Neural crest cell (in vitro differentiated cells): ENCODE measurements around the gene ENSA. TPM values are rescaled to one million over a fixed set of nuclear protein-coding genes. Genes with fewer than 3 reads are reported as not detected.

Source experiments
- DNase-seq: peaks from one replicate; pipeline ENCODE4 v3.0.0; 2021; ENCODE audit warnings: low read depth, mixed read lengths, low spot score
- H3K27ac Mint-ChIP-seq: one replicate; pipeline ENCODE4 v1.8.0; 2021; ENCODE audit warnings: mild to moderate bottlenecking, mixed read lengths; ENCODE audit not compliant: unreplicated experiment
- H3K27me3 Mint-ChIP-seq: 2 replicates; pipeline ENCODE4 v1.8.0; 2021; ENCODE audit warnings: low read depth, mild to moderate bottlenecking, mixed read lengths
- H3K36me3 Mint-ChIP-seq: 2 replicates; pipeline ENCODE4 v1.8.0; 2021; ENCODE audit warnings: low read depth, mild to moderate bottlenecking, mixed read lengths
- H3K4me1 Mint-ChIP-seq: 2 replicates; pipeline ENCODE4 v1.8.0; 2021; ENCODE audit warnings: mixed read lengths
- H3K4me3 Mint-ChIP-seq: one replicate; pipeline ENCODE4 v1.8.0; 2021; ENCODE audit warnings: mild to moderate bottlenecking, mixed read lengths
- H3K9me3 Mint-ChIP-seq: 2 replicates; pipeline ENCODE4 v1.8.0; 2021; ENCODE audit warnings: mixed read lengths
- total RNA-seq: library from RNA; stranded (reverse); gene quantifications from 2 replicates; pipeline ENCODE4 v1.2.1, GENCODE V29; 2021
- TF ChIP-seq, protein P1 (sequence below): fragments of 200-600 bp; sonication (generic); conservative IDR thresholded peaks from 2 replicates; pipeline ENCODE4 v1.5.0; 2021; ENCODE audit warnings: antibody characterized with exemption, mild to moderate bottlenecking

ENSA gene
- total RNA-seq, 1 donor from 2014 or later = 177 TPM

DNA sequence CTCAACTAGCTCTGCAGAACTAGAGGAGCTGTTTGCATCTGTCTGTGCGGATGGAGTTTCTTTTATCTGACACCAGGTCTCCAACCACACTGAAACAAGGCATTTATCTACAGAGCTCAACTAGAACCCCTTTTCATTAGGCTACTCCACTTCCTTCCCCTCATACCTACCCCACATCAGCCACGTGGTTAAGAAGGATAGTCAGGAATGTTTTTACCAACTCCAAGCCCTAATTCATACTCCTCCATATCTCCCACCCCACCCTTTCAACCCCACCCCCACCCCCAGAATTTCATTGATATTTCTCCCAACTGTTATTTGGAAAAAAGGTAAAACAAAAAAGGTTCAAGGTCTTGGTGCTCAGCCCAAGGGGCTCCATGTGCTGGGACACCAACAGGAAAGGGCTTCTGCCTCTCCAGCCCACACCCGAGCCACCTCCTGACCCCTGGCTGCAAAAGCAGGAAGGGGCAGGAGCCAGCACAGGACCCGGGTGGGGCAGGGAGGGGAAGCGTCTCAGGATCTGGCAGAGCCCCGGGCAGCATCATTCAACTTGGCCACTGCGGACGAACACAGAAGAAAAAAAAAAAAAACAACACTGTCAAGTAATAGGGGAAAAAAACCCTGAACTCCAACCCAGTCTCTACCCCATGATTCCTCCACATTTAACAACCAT, 7.0 kb downstream of the ENSA start:
- no peak for DNase-seq
- no peak overlapping the region for H3K4me3 Mint-ChIP-seq
- TF ChIP-seq, protein P1, sequence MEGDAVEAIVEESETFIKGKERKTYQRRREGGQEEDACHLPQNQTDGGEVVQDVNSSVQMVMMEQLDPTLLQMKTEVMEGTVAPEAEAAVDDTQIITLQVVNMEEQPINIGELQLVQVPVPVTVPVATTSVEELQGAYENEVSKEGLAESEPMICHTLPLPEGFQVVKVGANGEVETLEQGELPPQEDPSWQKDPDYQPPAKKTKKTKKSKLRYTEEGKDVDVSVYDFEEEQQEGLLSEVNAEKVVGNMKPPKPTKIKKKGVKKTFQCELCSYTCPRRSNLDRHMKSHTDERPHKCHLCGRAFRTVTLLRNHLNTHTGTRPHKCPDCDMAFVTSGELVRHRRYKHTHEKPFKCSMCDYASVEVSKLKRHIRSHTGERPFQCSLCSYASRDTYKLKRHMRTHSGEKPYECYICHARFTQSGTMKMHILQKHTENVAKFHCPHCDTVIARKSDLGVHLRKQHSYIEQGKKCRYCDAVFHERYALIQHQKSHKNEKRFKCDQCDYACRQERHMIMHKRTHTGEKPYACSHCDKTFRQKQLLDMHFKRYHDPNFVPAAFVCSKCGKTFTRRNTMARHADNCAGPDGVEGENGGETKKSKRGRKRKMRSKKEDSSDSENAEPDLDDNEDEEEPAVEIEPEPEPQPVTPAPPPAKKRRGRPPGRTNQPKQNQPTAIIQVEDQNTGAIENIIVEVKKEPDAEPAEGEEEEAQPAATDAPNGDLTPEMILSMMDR = no peak
- H3K27me3 Mint-ChIP-seq = no peaks in the 10 kb centered on the region
- H3K36me3 Mint-ChIP-seq = peaks cover 10% of the 10 kb centered on the region
- peaks cover 4% of the 10 kb centered on the region for H3K4me1 Mint-ChIP-seq
- H3K27ac Mint-ChIP-seq = no peak overlapping the region
- no peaks in the 10 kb centered on the region for H3K9me3 Mint-ChIP-seq

DNA sequence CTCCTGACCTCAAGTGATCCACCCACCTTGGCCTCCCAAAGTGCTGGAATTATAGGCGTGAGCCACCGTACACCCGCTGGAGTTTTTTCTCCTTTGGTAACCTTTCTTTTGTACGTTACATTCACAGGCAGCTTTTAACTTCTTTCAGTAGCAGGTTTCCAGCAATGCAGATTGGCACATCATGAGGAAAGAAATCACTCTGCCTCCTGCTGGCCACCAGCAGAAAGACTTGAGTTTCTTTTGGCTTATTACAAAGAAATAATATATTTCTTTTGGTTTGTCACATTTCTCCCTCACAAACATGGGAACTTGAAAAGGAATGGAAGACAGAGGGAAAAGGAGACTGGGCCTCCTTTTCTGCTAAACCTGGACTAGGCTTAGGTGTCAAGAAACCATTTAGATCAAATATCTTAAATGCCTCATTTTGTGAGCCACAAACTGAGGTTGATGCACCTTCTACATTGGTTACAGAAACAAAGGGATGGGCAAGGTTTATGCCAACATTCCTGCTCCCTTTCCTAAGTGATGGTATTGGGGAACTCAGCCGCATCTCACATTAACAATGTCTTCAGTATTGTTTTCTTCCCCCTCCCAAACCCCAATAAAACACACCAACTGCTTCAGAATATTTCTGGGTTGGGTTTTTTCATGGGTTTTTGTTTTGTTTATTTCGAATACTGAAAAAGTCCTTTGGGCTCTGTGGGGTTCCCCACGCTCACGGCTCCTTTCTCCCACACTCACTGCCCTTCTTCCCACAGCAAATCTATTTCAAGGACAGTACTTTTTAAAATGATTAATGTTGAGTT, 7.7 kb downstream of the ENSA start:
- H3K27ac Mint-ChIP-seq = no peak overlapping the region
- TF ChIP-seq, protein P1 = peak; percentile 75

DNA sequence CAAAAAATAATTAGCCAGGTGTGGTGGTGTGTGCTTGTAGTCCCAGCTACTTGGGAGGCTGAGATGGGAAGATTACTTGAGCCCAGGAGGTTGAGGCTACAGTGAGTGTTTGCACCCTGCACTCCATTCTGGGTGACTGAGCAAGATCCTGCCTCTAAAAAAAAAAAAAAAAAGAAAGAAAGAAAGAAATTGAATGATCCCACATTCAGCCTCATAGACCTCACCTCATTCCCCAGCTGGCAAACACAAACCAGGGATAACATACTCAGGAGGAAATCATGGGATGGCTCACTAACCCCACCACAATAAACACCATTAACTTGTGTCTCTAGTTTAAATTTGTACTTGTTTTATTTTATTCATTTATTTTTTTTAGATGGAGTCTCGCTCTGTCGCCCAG, 8.5 kb downstream of the ENSA start:
- TF ChIP-seq, protein P1 = no peak
- Mint-ChIP-seq H3K4me3 (no peak overlapping the region), H3K27me3 (no peaks in the 10 kb centered on the region), H3K9me3 (no peaks in the 10 kb centered on the region), H3K27ac (no peak overlapping the region), H3K4me1 (peaks cover 4% of the 10 kb centered on the region), H3K36me3 (peaks cover 10% of the 10 kb centered on the region)
- no peak for DNase-seq

More for the DNA sequence above, 7.7 kb downstream of the ENSA start:
- Mint-ChIP-seq H3K4me3 (no peak overlapping the region), H3K4me1 (peaks cover 4% of the 10 kb centered on the region), H3K9me3 (no peaks in the 10 kb centered on the region), H3K36me3 (peaks cover 10% of the 10 kb centered on the region), H3K27me3 (no peaks in the 10 kb centered on the region)
- DNase-seq = peak; percentile 22

DNA sequence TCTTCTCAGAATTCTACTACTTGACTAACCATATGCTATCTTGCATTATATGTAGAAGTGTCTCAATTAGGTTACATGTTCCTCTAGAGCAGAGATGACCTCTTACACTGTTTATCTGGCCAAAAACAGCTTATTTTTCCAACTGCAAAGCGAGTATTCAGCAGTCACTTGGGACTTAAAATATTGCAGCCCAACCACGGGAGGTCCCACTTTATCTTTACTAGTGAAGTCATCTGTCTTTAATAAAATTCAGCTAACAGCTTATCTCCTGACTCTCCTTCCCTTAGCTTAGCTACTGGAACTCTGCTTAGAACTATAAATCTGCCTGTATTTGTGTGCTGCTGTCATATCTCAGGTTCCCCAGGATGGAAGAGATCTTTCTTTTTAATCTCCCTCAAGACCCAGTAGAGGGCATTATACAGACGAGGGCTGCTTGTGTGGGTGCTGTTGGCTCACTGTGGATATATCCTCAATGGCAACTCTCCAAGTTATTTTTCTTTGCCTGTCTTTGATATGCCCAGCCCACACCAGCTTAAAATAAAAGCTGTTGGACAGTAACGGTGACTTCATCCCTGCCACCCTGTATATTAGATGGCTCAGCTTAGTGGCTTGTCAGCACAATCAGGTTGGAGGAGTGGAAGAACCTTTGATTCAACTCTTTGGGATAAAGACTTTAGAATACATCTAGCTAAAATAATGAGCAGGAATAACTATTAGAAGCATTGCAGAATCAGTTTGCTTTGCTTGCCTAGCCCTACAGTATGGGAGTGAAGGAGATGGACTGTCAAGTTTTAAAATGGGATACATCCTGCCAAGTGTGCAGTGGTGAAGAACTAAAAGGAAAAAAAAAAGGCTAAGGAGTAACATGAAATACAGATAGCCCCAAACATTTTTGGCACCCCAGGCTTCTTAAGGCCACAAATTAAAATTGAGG, 9.6 kb downstream of the ENSA start:
- H3K9me3 Mint-ChIP-seq = no peaks in the 10 kb centered on the region
- no peak overlapping the region for H3K27ac Mint-ChIP-seq
- no peak for DNase-seq
- H3K27me3 Mint-ChIP-seq = no peaks in the 10 kb centered on the region
- H3K4me1 Mint-ChIP-seq = peaks cover 4% of the 10 kb centered on the region
- no peak overlapping the region for H3K4me3 Mint-ChIP-seq
- H3K36me3 Mint-ChIP-seq = peaks cover 16% of the 10 kb centered on the region
- TF ChIP-seq, protein P1 = no peak
